Spleen (tissue), 7 donors: Measurements from ENCODE around the gene PAFAH2.

Experiments
- CTCF ChIP-seq, 11 experiments: fragments of 200-600 bp in 7 of 11; fragments of 450-650 bp in 4 of 11; sonication (generic) in 4 of 11; IDR thresholded peaks in 8 of 11; conservative IDR thresholded peaks in 3 of 11; 1 replicate in 7 of 11; 2 replicates in 4 of 11; pipeline versions ENCODE4 v1.4.0 to v1.8.0; 2016 to 2021; ENCODE audit warnings: antibody characterized with exemption in 11 of 11, inconsistent platforms in 4 of 11, mild to moderate bottlenecking in 1 of 11
- POLR2AphosphoS5 ChIP-seq, 3 donors: sonication (generic); formaldehyde crosslinking; IDR thresholded peaks; one replicate each; pipeline ENCODE4 v1.5.1; 2017; ENCODE audit warnings: antibody characterized with exemption in 3 of 3
- donor health status: DM: no; HTN: no; CAD: no; lungs with moderate emphysema.
- donor health status: DM: no; HTN: no; CAD: no.
- donor health status: DM: no; HTN: no; CAD: no.

DNA sequence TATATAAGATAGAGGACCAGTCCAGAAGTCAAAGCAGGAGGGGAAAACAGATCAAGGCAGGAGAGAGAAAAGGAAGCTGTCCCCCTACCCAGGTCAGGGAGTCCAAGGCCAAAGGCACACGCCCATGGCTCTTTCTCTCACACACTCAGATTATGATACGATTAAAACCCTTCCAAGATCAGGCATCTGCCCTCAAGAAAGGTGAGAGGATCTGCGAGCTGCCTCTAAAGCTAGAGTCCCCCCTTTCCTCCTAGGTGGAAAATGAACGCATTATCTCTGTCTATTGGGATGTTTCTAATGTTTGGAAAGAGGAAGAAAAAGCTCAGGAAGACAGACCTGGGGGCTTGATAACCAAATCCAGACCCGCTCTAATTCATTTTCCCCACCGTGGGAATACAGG, 7.6 kb downstream of the PAFAH2 start:
- TF ChIP-seq POLR2AphosphoS5 (IDR thresholded peaks at IDR 0.05) = no peak
- no peak for TF ChIP-seq CTCF (IDR thresholded peaks at IDR 0.05 in 8 of 11, conservative IDR thresholded peaks at IDR 0.05 in 3 of 11)
